ENCODE results near the gene SYCE1L. TPM values are rescaled to one million over a fixed set of nuclear protein-coding genes. Genes with fewer than 3 reads are reported as not detected.
"Not testable (repeated sequence)": the region's sequence is repeated elsewhere in the genome, so short reads cannot be mapped to it uniquely, and the experiment has no call there.

SYCE1L gene
- polyA plus RNA-seq, 2 donors: 0.87 to 2.6 TPM

DNA sequence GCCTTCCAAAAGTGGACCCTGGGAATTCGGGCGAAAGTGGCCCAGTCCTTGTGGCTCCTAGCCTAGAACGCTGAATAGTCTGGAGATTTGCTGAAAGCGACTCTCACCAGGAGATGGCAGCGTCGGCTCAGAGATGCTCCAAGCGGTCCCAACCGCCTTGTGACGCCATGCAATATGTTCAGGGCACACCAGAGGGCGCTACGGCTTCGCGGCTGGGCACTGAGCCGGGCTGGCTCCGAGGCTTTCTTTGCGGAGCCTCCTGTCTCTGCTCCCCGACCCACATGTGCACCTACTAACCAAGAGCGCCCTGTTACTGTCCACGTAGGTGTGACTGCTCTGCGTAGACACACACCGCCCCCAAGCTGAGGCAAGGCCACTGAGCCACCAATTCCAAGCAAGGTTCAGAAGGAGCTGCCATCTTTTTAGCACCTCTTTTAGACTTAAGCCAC lies 36.9 kb downstream of the SYCE1L start:
- Histone ChIP-seq H3K27me3 (ENCODE audit: control insufficient read depth in 1 of 2, insufficient read depth in 2 of 2, low read length in 2 of 2) (peaks cover 0 to 3% of the 10 kb centered on the region in 2 donors), H3K27ac (ENCODE audit: low read depth in 2 of 2, low read length in 1 of 2) (no peak overlapping the region), H3K36me3 (ENCODE audit: control insufficient read depth in 2 of 2, insufficient read depth in 2 of 2, low read length in 1 of 2) (no peaks in the 10 kb centered on the region), H3K9me3 (ENCODE audit: control insufficient read depth in 2 of 2, insufficient read depth in 1 of 2, low read depth in 1 of 2, low read length in 1 of 2) (no peaks in the 10 kb centered on the region), H3K4me3 (ENCODE audit: low read depth in 1 of 2, low read length in 2 of 2) (no peak overlapping the region), H3K4me1 (ENCODE audit: control insufficient read depth in 2 of 2, insufficient read depth in 2 of 2, low read length in 1 of 2) (peaks cover 0 to 3% of the 10 kb centered on the region in 2 donors)
- 2 to 3% methylated on average over 21 of the region's 21 CpGs for WGBS, 2 donors

DNA sequence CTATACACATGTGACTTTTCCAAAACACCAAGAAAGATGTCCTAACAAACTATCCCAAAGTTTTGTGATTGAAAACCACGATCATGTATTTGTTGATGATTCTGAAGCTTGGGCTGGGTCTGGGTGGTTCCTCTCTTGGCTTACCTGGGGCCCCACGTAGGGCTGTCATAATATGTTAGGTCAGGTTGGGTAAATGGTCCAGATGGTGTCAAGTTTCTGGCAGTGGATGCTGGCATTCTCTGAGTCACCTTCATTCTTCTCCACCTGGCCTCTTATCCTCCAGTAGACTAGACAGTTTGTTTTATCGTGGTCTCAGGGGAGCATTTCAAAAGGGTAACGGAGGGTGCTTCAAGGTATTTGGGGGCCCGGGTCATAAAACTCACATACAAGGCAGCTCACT lies 39.4 kb downstream of the SYCE1L start:
- 65% methylated on average over 5 of the region's 5 CpGs for WGBS, 2 donors
- Histone ChIP-seq H3K36me3 (ENCODE audit: control insufficient read depth in 2 of 2, insufficient read depth in 2 of 2, low read length in 1 of 2) (no peaks in the 10 kb centered on the region), H3K27me3 (ENCODE audit: control insufficient read depth in 1 of 2, insufficient read depth in 2 of 2, low read length in 2 of 2) (peaks cover 0 to 3% of the 10 kb centered on the region in 2 donors), H3K27ac (ENCODE audit: low read depth in 2 of 2, low read length in 1 of 2) (no peak overlapping the region), H3K9me3 (ENCODE audit: control insufficient read depth in 2 of 2, insufficient read depth in 1 of 2, low read depth in 1 of 2, low read length in 1 of 2) (no peaks in the 10 kb centered on the region), H3K4me1 (ENCODE audit: control insufficient read depth in 2 of 2, insufficient read depth in 2 of 2, low read length in 1 of 2) (peaks cover 0 to 3% of the 10 kb centered on the region in 2 donors), H3K4me3 (ENCODE audit: low read depth in 1 of 2, low read length in 2 of 2) (no peak overlapping the region)

DNA sequence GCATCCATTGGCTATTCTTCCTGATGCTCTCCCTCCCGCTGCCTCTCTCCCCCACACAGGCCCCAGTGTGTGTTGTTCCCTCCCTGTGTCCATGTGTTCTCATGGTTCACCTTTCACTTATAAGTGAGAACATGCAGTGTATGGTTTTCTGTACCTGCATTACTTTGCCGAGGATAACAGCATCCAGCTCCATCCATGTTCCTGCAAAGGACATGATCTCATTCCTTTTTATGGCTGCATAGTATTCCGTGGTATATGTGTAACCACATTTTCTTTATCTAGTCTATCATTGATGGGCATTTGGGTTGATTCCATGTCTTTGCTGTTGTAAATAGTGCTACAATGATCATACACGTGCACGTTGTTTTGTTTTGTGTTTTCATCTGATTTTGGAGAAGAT lies 43.3 kb downstream of the SYCE1L start:
- H3K36me3 ChIP-seq (ENCODE audit: control insufficient read depth in 2 of 2, insufficient read depth in 2 of 2, low read length in 1 of 2); H3K4me3 ChIP-seq (ENCODE audit: low read depth in 1 of 2, low read length in 2 of 2); H3K4me1 ChIP-seq (ENCODE audit: control insufficient read depth in 2 of 2, insufficient read depth in 2 of 2, low read length in 1 of 2); H3K27ac ChIP-seq (ENCODE audit: low read depth in 2 of 2, low read length in 1 of 2); H3K9me3 ChIP-seq (ENCODE audit: control insufficient read depth in 2 of 2, insufficient read depth in 1 of 2, low read depth in 1 of 2, low read length in 1 of 2); H3K27me3 ChIP-seq (ENCODE audit: control insufficient read depth in 1 of 2, insufficient read depth in 2 of 2, low read length in 2 of 2): not testable (repeated sequence)
- 94 to 95% methylated on average over 5 of the region's 5 CpGs for WGBS, 2 donors

DNA sequence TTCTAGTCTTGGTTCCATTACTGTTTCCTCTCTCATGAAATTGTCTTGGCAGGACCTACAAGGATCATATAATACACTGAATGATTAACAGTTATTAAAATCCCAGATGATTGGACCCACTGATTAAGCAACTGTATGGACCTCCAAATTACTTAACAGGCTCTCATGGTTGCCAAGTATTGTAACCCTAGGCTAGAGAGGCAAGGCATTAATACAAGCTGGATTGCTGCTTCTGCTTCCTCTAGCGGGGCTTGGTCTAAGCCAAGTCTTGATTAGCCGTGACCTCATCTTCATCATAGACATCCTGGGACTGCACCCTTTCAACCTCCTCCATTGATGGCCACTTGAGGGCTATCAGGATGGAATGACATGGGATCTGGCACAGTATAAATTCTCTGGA lies 46.9 kb downstream of the SYCE1L start:
- no peaks in the 10 kb centered on the region for H3K27me3 ChIP-seq (ENCODE audit: control insufficient read depth in 1 of 2, insufficient read depth in 2 of 2, low read length in 2 of 2)
- WGBS, 2 donors: 82 to 88% methylated on average over 2 of the region's 2 CpGs
- no peaks in the 10 kb centered on the region for H3K9me3 ChIP-seq (ENCODE audit: control insufficient read depth in 2 of 2, insufficient read depth in 1 of 2, low read depth in 1 of 2, low read length in 1 of 2)
- H3K4me1 ChIP-seq (ENCODE audit: control insufficient read depth in 2 of 2, insufficient read depth in 2 of 2, low read length in 1 of 2): no peaks in the 10 kb centered on the region
- H3K4me3 ChIP-seq (ENCODE audit: low read depth in 1 of 2, low read length in 2 of 2): no peak overlapping the region
- H3K27ac ChIP-seq (ENCODE audit: low read depth in 2 of 2, low read length in 1 of 2): no peak overlapping the region
- H3K36me3 ChIP-seq (ENCODE audit: control insufficient read depth in 2 of 2, insufficient read depth in 2 of 2, low read length in 1 of 2): no peaks in the 10 kb centered on the region

DNA sequence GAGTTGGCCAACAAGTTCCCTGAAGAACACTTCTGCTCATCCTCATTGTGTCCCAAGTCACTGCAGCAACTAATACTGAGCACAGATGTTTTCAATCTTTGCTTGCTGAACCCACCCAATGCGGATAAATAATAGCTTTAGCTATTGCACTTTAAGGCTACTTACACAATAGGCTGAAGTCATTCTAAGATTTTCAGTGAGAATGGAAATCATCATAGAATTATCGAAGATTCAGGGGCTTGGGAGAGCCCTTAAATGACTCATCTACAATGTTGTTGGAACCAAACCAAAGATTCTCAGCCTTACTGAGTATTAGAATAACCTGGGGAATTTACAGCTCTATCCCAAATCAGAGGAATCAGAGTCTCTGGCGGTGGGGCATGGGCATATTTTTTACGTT lies 51.2 kb downstream of the SYCE1L start:
- 81 to 82% methylated on average over 4 of the region's 4 CpGs for WGBS, 2 donors
- H3K36me3 ChIP-seq (ENCODE audit: control insufficient read depth in 2 of 2, insufficient read depth in 2 of 2, low read length in 1 of 2): no peaks in the 10 kb centered on the region
- no peak overlapping the region for H3K4me3 ChIP-seq (ENCODE audit: low read depth in 1 of 2, low read length in 2 of 2)
- no peaks in the 10 kb centered on the region for H3K27me3 ChIP-seq (ENCODE audit: control insufficient read depth in 1 of 2, insufficient read depth in 2 of 2, low read length in 2 of 2)
- no peak overlapping the region for H3K27ac ChIP-seq (ENCODE audit: low read depth in 2 of 2, low read length in 1 of 2)
- no peaks in the 10 kb centered on the region for H3K9me3 ChIP-seq (ENCODE audit: control insufficient read depth in 2 of 2, insufficient read depth in 1 of 2, low read depth in 1 of 2, low read length in 1 of 2)
- no peaks in the 10 kb centered on the region for H3K4me1 ChIP-seq (ENCODE audit: control insufficient read depth in 2 of 2, insufficient read depth in 2 of 2, low read length in 1 of 2)

Other genes starting within 250 kb of the SYCE1L start
- gene MON1B, start 8.2 kb upstream of the SYCE1L start, polyA plus RNA-seq: 10 to 100 TPM; 12.3 to 14.8 TPM
- under 1 TPM; under 0.01 to 0.02 TPM for gene ADAMTS18, start 235.6 kb downstream of the SYCE1L start, polyA plus RNA-seq